Medulla oblongata (tissue), 1 donor: ENCODE results near the gene SYNPR.
A peak's percentile ranks its signal among the peaks of the same experiment; 100 is the strongest.

Experiments
- DNase-seq: peaks from one replicate; pipeline ENCODE4 v3.0.0-alpha.2; 2015; ENCODE audit errors: extremely low spot score

The SYNPR gene

DNA sequence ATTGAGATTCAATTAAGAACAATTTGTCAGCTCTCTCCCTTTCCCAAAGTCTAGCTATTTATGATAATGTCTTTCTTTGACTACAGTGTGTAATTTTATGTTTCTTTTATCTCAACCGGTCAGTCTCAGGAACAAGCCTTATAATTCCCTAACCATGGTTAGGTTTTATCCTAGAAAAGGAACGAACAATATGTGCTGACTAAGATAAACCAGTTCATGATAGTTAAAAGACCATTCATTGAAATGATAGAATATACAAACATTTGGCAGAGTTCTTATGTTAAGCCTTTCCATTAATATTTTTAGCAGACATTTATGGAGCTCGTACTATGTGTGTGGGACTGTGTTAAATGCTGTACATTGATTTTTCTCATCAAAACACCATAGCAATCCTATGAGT lies 106.3 kb downstream of the SYNPR start:
- no peak for DNase-seq

DNA sequence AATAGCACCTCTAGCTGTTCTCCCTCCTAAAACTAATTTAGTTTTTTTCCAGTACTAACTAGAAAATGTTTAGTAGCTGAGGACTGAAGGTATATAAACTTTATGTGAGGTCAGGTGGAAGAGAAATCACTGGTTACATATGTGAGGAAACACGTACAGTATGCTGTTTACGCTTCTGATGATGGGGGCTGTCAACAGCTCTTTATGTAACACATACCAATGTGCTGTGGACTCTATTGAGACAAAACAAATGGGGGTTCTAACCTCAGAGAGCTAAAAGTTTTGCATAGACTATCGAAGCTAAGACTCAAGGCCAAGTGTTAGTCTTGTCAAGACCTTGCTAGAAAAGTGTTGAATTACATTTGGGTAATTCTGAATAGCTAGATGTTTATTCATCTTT lies 107.5 kb downstream of the SYNPR start:
- DNase-seq = no peak

DNA sequence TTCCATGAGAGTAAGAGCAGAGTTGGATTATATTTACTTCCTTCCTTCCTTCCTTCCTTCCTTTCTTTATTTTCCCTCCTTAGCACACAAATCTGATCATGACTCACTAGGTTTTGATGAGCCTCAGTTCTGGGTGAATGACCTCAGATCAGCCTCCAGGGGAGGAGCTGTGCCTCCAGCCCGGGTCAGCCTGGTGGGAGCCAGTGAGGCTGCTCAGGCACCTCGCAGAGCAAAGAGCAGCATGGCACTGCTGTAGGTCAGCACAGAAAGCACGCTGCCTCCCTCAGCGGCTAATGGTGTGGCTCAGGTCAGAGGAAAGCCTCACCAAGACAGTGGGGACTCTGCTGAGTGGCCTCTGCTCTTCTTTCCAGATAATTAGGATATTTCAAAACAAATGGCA lies 108.5 kb downstream of the SYNPR start:
- DNase-seq = no peak

DNA sequence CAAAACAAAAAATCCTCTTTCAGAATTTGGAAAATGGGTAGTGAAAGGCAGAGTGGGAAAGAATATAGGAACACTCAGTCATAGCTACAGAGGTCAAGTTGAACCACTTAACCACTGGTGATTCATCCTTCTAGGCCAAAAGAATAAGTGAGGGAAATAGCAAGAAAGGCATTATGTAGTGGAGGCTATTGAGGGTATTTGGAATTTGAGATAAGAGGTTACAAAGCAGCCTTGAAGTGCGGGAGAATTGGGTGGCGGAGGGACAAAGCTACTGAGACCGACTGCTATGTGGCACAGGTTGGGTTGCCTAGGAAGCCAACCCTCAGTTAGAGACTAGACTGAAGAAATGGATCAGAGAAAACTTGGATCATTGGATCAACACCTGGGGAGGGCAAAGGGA lies 109.5 kb downstream of the SYNPR start:
- DNase-seq = no peak

GRCh38 chr3:63390710-63391230 lies 112.7 kb downstream of the SYNPR start:
- no peak for DNase-seq

DNA sequence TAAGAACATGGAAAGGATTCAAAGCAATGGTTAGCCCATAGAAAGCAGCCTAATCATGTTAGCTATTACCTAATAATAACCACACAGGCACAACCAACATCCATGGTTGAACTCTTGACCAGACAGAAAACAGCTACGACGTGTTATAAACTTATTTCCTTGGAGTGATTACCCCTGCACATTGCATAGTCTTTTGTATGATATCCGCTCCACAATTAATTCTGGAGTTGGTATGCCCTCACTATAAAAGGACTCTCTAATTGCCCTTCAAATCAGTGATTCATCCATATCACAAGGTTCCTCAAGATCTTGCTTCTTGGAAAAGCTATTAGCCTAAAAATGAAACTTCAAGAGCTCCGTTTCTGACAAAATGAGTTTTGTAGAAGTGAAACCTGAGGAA lies 117.9 kb downstream of the SYNPR start:
- DNase-seq = no peak

GRCh38 chr3:63400246-63400860 lies 122.2 kb downstream of the SYNPR start:
- no peak for DNase-seq

GRCh38 chr3:63405882-63406281 lies 127.8 kb downstream of the SYNPR start:
- no peak for DNase-seq

DNA sequence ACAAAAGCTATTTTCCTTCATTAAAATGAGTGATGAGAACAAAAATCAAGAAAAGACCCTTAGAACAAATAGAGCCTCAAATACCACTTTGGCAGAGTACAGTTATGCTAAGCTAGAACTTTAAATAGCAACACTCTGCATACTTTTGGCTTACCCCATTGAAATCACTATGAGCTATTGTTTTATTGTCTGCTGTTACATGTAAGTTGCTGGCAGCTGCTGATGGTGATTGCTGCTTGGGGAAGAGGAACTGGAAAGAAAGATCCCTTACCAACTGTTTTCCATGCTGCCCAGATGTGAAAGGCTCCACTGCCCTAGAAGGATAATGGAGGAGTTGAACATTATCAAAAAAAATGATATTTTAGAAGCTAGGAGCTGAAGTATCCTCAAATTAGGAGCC lies 135.4 kb downstream of the SYNPR start:
- DNase-seq = peak; percentile 4

DNA sequence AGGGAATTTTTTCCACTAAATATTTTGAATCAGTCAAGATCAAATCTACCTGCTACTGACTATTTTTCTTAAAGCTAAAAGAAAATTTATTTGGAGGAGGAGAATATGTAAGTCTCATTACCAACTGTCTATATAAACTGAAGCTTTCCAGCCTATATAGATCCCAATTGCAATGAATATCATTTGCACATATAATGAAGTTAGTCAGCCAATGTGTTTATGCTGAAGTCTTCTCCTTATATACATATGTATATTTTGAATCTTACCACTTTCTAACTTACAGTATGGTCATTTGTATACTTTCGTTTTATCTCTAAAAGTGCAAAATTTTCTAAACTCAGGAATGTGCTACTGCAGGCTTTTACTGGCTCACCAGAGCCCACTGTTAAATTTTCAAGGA lies 136.5 kb downstream of the SYNPR start:
- DNase-seq = no peak

GRCh38 chr3:63429905-63430304 lies 151.8 kb downstream of the SYNPR start:
- DNase-seq = peak; percentile 17

- DNase-seq = no peak
Observed at GRCh38 chr3:63430875-63431274, 152.8 kb downstream of the SYNPR start.

DNA sequence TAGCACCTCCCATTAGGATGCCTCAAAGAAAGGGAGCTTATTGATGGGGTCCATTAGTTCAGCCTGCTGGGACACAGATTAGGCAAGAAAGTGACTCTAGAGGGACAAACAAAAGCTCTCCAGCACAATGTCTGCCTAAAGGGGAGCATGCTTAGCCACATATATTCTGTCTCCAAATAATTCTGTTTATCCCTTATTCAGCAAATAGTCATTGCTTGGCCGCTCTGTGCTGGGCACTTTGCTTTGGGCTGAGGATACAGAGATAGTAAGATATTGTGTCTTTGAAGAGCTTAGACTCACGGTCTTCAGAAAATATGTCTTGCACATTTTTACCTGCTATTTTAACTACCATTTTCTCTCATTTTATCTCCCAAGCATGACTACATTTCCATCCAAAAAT lies 159.8 kb downstream of the SYNPR start:
- no peak for DNase-seq

GRCh38 chr3:63438826-63439371 lies 160.8 kb downstream of the SYNPR start:
- no peak for DNase-seq

- DNase-seq = no peak
Observed at GRCh38 chr3:63441262-63441661, 163.2 kb downstream of the SYNPR start.

- no peak for DNase-seq
Observed at GRCh38 chr3:63442918-63443317, 164.8 kb downstream of the SYNPR start.

DNA sequence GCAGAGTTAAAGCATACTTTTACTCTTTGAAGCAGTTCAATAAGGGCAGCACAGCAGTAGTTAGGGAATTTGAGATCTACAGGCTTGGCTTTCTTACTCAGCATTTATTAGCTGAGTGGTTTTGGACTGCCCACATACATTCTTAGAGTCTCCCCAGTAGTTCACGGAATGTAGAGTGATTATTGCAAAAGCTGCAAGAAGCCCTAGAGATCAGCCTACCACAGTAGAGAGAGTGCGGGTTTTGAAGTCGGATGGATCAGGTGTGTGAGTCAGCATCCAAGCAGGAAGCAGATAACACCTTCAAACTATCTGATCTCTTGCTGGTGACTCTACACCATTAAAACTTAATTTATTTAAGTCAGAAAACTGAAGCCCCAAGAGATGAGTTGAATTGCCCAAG lies 171.9 kb downstream of the SYNPR start:
- no peak for DNase-seq

DNA sequence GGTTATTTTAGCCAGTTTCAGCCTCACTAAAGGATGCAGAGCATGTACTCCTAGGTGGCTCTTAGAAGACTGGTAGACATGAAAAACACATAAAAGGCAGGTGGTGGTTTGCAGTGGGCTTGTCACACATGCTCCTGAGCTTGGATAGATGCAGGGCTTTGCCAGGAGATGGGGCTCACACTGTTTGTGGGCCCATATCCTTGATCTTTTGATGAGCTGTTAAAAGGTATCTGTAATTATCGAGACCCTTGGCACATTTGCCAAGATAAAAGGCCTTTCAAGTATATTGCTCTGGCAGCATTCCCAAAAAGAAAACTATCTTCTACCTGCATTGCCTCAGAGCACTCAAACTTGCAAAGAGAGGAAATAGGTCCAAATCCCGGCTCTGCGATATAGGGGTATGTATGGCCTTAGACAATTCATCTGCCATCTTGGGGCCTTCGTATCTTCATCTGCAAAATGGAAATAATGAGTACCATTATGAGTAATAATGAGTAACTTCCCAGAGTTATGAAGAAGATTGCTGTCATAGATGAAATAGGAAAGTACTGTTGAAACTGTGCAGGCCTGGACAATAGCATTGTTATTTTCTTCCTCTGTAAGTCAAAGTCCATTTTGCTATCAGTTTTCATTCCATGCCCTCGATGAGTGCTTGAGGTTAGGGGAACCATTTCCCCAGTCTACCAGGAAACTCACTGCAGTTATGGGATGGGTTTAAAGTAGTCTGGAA lies 172.7 kb downstream of the SYNPR start:
- no peak for DNase-seq

GRCh38 chr3:63456901-63457300 lies 178.8 kb downstream of the SYNPR start:
- DNase-seq = no peak

DNA sequence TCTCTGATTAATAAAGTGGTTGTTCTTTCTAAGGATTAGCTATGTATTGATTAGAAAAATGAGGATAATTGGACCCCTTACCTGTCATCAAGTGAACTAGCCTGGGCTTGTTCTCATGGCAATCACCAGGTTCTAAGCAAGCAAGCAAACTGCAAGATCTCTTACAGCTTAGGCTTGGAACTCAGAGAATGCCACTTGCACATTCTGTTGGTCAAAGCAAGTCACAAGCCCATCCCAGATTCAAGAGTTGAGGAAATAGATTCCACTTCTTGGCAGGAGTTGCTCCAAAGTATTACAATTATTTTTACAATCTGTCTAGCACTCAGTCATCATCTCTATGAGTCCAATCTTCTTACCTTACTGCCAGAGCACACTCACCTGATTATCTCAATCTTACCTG lies 180.3 kb downstream of the SYNPR start:
- no peak for DNase-seq

- DNase-seq = no peak
Observed at GRCh38 chr3:63462732-63463131, 184.6 kb downstream of the SYNPR start.

DNA sequence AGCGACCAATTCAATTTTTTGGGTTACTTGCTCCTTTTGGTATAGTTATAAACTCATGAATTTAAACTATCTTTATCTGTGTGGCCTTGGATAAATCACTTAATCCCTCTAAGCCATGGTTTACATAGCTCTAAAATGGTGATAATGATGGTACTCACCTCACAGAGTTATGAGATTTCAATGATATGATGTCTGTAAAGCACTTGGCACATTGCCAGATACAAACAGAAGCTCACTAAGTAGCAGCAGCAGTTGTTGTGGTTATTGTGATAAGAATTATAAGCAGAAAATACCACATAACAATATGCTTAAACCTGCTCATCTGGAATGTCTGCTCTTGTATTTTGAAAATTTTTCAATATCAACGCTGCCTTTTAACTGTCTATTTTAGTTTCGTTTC lies 189.3 kb downstream of the SYNPR start:
- no peak for DNase-seq

DNA sequence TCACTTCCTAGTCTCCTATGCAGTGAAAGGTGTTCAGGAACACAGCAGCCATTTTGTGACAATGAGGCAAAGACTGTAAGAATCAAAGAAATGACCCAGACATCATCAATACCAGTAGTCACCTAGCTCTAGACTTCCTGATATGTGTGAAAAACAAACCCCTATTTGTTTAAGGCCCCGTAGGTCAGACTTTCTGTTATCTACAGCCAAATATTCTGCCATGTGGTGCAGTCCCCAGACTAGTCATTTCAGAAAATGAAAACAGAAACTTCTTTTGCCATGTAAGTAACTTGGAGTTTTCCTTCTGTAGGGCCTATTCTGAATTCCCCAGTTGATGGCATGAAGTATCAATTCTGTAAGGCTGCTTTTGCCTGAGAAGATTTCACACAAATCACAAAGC lies 192.6 kb downstream of the SYNPR start:
- no peak for DNase-seq
